HG03095 (cell line): Measurements from ENCODE around the gene SLC6A9.

Experiments used
- ATAC-seq: cut with Tn5 transposase; IDR thresholded peaks from one replicate; pipeline ENCODE4 v1.9.1; 2021; ENCODE audit warnings: moderate library complexity; ENCODE audit not compliant: unreplicated experiment

SLC6A9 gene

GRCh38 chr1:43973981-43974442, 57.2 kb downstream of the SLC6A9 start:
- ATAC-seq, result no peak

- no peak for ATAC-seq
Observed at GRCh38 chr1:43971336-43971980, 59.8 kb downstream of the SLC6A9 start.

GRCh38 chr1:43970911-43971310, 60.4 kb downstream of the SLC6A9 start:
- ATAC-seq, result no peak

- ATAC-seq, result no peak
Observed at GRCh38 chr1:43970502-43970901, 60.8 kb downstream of the SLC6A9 start.

GRCh38 chr1:43969746-43970466, 61.4 kb downstream of the SLC6A9 start, which contains the start of gene DPH2:
DPH2 (plus strand) TSS chr1:43970010; CDS start chr1:43970176, 166 bp downstream.
- ATAC-seq, result peak; percentile 74

GRCh38 chr1:43969416-43969745, 61.9 kb downstream of the SLC6A9 start:
- ATAC-seq, result no peak

- no peak for ATAC-seq
Observed at GRCh38 chr1:43968348-43968948, 62.8 kb downstream of the SLC6A9 start.

GRCh38 chr1:43965316-43965715, 65.9 kb downstream of the SLC6A9 start:
- ATAC-seq, result no peak

GRCh38 chr1:43963890-43964289, 67.4 kb downstream of the SLC6A9 start:
- ATAC-seq, result no peak

GRCh38 chr1:43963006-43963405, 68.3 kb downstream of the SLC6A9 start:
- no peak for ATAC-seq

- no peak for ATAC-seq
Observed at GRCh38 chr1:43962324-43962723, 68.9 kb downstream of the SLC6A9 start.

- no peak for ATAC-seq
Observed at GRCh38 chr1:43961692-43962091, 69.6 kb downstream of the SLC6A9 start.

GRCh38 chr1:43960798-43961197, 70.5 kb downstream of the SLC6A9 start:
- no peak for ATAC-seq

GRCh38 chr1:43958351-43959255, 72.7 kb downstream of the SLC6A9 start:
- no peak for ATAC-seq

GRCh38 chr1:43957407-43958040, 73.7 kb downstream of the SLC6A9 start:
- ATAC-seq, result no peak

GRCh38 chr1:43956234-43956633, 75.0 kb downstream of the SLC6A9 start:
- no peak for ATAC-seq

GRCh38 chr1:43954036-43954435, 77.2 kb downstream of the SLC6A9 start:
- no peak for ATAC-seq

GRCh38 chr1:43953361-43953760, 77.9 kb downstream of the SLC6A9 start:
- ATAC-seq, result no peak

GRCh38 chr1:43952731-43953346, 78.4 kb downstream of the SLC6A9 start:
- no peak for ATAC-seq
